ENCODE measurements around the gene PHF21A. TPM values are rescaled to one million over a fixed set of nuclear protein-coding genes. Genes with fewer than 3 reads are reported as not detected.
"Not testable (repeated sequence)": the region's sequence is repeated elsewhere in the genome, so short reads cannot be mapped to it uniquely, and the experiment has no call there.

The PHF21A gene
- total and polyA plus RNA-seq, 12 donors: 9.6 to 48.0 (median 35.9) TPM

DNA sequence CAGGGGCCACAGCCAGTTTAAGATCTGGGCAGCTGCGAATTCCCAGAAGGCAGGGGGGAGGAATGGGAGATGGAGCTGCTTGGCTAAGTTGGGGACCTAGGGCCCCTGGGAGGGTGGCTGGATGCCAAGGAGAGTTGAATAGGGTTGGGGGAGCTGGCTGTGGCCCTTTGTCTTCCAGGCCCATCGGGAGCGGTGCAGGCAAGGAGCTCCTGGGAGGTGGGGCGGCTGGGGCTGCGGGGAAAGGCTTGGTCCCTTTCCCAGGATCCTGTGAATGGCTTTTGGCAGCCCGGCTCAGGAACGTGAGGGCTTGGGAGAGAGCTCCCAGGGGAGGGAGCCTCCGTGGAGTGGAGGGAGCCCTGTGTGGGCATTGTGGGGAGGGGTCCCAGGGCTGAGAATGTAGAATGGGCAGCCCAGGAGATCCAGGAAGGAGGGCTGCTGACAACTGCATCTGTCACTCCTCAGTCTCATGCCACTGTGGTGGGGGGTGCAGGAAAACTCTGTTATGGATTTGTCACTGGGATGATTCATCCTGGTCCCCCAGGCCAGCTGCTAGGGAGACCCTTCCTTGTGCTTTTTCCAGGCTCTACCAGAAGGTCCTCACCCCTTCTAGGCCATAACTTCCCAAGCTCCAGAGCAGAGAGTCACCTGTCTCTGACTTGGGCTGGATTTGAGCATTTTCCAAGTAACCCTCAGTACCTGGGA, 220.2 kb downstream of the PHF21A start:
- Histone ChIP-seq H3K9me3 (no peaks in the 10 kb centered on the region), H3K4me3 (peak overlapping the region in 9 of 10 donors; percentile 53 to 71 (median 62)), H3K36me3 (peaks cover 0 to 31% (median 0%) of the 10 kb centered on the region in 9 donors), H3K27ac (no peak overlapping the region), H3K4me1 (peaks cover 10 to 31% (median 21%) of the 10 kb centered on the region in 9 donors), H3K27me3 (peaks cover 0 to 55% (median 0%) of the 10 kb centered on the region in 7 donors)
- ATAC-seq: peak in 5 of 8 donors; percentile 7 to 41 (median 20)
- intact Hi-C loops (cut with DNase I): loop anchor here in 1 of 10 donors (2.0 kb wide), 1 partner anchor 18 kb away; no protein-coding TSS in a partner anchor
- DNase-seq: peak; percentile 30 to 51
- 5 to 15% methylated on average over 8 of the region's 8 CpGs for WGBS, 2 donors
- TF ChIP-seq, protein P1, sequence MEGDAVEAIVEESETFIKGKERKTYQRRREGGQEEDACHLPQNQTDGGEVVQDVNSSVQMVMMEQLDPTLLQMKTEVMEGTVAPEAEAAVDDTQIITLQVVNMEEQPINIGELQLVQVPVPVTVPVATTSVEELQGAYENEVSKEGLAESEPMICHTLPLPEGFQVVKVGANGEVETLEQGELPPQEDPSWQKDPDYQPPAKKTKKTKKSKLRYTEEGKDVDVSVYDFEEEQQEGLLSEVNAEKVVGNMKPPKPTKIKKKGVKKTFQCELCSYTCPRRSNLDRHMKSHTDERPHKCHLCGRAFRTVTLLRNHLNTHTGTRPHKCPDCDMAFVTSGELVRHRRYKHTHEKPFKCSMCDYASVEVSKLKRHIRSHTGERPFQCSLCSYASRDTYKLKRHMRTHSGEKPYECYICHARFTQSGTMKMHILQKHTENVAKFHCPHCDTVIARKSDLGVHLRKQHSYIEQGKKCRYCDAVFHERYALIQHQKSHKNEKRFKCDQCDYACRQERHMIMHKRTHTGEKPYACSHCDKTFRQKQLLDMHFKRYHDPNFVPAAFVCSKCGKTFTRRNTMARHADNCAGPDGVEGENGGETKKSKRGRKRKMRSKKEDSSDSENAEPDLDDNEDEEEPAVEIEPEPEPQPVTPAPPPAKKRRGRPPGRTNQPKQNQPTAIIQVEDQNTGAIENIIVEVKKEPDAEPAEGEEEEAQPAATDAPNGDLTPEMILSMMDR (IDR thresholded peaks at IDR 0.05): no peak

DNA sequence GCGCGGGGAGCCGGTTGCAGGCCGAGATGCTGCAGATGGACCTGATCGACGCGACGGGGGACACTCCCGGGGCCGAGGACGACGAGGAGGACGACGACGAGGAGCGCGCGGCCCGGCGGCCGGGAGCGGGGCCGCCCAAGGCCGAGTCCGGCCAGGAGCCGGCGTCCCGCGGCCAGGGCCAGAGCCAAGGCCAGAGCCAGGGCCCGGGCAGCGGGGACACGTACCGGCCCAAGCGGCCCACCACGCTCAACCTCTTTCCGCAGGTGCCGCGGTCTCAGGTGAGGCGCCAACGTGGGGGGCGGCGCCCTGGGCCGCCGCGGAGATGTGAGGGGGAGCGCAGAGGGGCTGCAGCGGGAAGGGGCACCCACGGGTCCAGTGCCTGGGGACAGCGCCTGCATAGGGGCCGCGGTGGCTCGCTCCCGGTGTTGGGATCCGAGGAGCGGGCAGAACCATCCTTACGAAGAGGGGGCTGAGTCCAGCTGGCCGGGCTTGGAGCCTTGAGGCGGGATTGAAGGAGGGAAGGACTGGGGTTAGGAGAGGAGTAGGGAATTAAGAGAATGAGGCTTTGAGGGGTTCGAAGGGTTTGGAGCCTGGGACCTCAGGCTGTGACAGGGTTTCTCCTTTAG, 221.0 kb downstream of the PHF21A start:
- Histone ChIP-seq H3K27ac (peak overlapping the region in 3 of 10 donors; percentile 9 to 65 (median 20)), H3K4me3 (peak overlapping the region; percentile 29 to 71 (median 62)), H3K4me1 (peaks cover 10 to 31% (median 21%) of the 10 kb centered on the region in 9 donors), H3K36me3 (peaks cover 0 to 30% (median 0%) of the 10 kb centered on the region in 9 donors), H3K27me3 (peaks cover 0 to 60% (median 0%) of the 10 kb centered on the region in 7 donors)
- 2 to 4% methylated on average over 31 to 38 of the region's 59 CpGs for WGBS, 2 donors
- peak in 3 of 8 donors; percentile 1 to 14 (median 3) for ATAC-seq
- intact Hi-C loops (cut with DNase I): loop anchor here in 1 of 10 donors (2.0 kb wide), 1 partner anchor 19 kb away; no protein-coding TSS in a partner anchor
- not testable (repeated sequence) for H3K9me3 ChIP-seq, DNase-seq

DNA sequence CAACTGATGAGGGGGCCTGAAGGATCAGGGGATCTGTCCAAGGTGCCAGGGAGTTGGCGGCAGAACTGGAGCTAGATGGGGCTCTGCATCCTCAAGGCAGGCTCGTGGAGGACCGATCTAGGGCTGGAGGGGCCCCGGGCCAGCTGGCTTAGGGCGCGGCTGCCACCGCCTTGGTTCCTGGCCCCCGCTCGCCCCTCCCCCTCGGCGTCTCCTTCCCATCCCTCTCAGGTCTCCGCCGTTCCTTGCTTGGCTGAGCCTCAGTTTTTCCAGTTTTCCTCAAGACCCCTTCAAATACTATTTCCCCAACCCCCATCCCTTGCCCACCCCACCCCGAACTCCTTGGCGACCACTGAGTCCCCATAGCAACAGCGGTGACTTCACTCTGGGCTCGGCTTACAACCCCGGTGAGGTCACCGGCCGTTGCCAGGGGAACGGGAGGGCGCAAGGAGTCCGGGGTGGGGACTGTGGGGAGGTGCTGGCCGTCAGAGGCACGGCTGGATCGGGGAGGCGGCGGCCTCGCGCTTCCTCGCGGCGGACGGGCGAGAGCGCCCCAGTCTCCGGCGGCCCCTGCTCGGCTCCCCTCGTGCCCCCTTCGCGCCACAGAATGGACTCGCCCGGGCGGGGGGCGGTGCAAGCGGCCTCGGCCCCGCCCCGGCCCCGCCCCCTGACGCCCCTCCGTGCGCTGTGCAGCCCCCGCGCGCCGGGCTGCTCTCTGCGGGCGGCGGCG, 221.6 kb downstream of the PHF21A start:
- intact Hi-C loops (cut with DNase I): loop anchor here in 2 of 10 donors (2.0 to 10.0 kb wide), 2 partner anchors 19 to 55 kb away; partner anchors contain the start of gene CRY2 (in 1 of the 2)
- Histone ChIP-seq H3K9me3 (no peaks in the 10 kb centered on the region), H3K27me3 (peaks cover 0 to 60% (median 0%) of the 10 kb centered on the region in 7 donors), H3K27ac (peak overlapping the region in 8 of 10 donors; percentile 39 to 82 (median 70)), H3K4me3 (peak overlapping the region; percentile 28 to 71 (median 62)), H3K36me3 (peaks cover 0 to 23% (median 0%) of the 10 kb centered on the region in 9 donors), H3K4me1 (peaks cover 10 to 31% (median 21%) of the 10 kb centered on the region in 9 donors)
- TF ChIP-seq, protein P1 (IDR thresholded peaks at IDR 0.05): peak in 1 of 9 donors; percentile 7
- 1 to 2% methylated on average over 57 to 59 of the region's 62 CpGs for WGBS, 2 donors
- peak; percentile 73 to 90 (median 85) for ATAC-seq
- DNase-seq: peak; percentile 83 to 85

DNA sequence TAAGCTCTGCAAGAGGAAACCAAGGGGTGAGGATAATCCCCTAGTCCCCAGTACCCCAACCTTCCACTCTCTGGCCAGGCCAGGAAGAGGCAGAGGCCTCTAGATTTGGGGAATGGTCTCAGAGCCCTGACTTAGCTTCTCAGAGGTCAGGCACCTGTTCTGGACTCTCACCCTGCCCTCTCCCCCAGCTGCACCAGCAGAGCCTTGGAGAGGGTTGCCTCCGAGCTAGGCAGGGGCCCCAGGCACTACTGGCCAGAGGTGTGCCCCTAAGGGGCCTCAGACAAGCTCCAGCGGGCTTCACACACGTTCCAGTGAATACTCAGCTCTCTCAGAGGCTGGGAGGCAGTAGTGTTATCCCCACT, 222.2 kb downstream of the PHF21A start:
- TF ChIP-seq, protein P1 (IDR thresholded peaks at IDR 0.05): no peak
- peaks cover 0 to 18% (median 0%) of the 10 kb centered on the region in 9 donors for H3K36me3 ChIP-seq
- H3K4me3 ChIP-seq: peak overlapping the region in 9 of 10 donors; percentile 53 to 71 (median 62)
- intact Hi-C loops (cut with DNase I): loop anchor here in 1 of 10 donors (10.0 kb wide), 1 partner anchor 54 kb away; the partner anchor contains the start of gene CRY2
- no peaks in the 10 kb centered on the region for H3K9me3 ChIP-seq
- DNase-seq (no peak), ATAC-seq (peak in 1 of 8 donors; percentile 1)
- WGBS, 2 donors: 12 to 17% methylated on average over 3 of the region's 3 CpGs
- peaks cover 10 to 31% (median 21%) of the 10 kb centered on the region in 9 donors for H3K4me1 ChIP-seq
- peak overlapping the region in 3 of 10 donors; percentile 53 to 82 (median 78) for H3K27ac ChIP-seq
- peaks cover 0 to 60% (median 0%) of the 10 kb centered on the region in 7 donors for H3K27me3 ChIP-seq

Measured in heart right ventricle (tissue), 16 donors.